CD1c-positive myeloid dendritic cell (primary cell): ENCODE data around the gene THEM5.

Experiments
- DNase-seq: peaks from one replicate; pipeline ENCODE4 v3.0.0-alpha.2; 2016; ENCODE audit errors: extremely low spot score

THEM5 gene

GRCh38 chr1:151819976-151820623, 33.4 kb downstream of the THEM5 start:
- no peak for DNase-seq

- no peak for DNase-seq
Measured at GRCh38 chr1:151819227-151819835, 34.2 kb downstream of the THEM5 start.

- peak; percentile 56 for DNase-seq
Measured at GRCh38 chr1:151817353-151817730, 36.2 kb downstream of the THEM5 start.

GRCh38 chr1:151816548-151817352, 36.8 kb downstream of the THEM5 start:
- no peak for DNase-seq

GRCh38 chr1:151815716-151816327, 37.7 kb downstream of the THEM5 start:
- no peak for DNase-seq

GRCh38 chr1:151814971-151815545, 38.5 kb downstream of the THEM5 start:
- no peak for DNase-seq

GRCh38 chr1:151814426-151814825, 39.1 kb downstream of the THEM5 start:
- DNase-seq: no peak

GRCh38 chr1:151813271-151813977, 40.1 kb downstream of the THEM5 start:
- DNase-seq: no peak

- no peak for DNase-seq
Measured at GRCh38 chr1:151811181-151811580, 42.3 kb downstream of the THEM5 start.

- DNase-seq: no peak
Measured at GRCh38 chr1:151809985-151810556, 43.4 kb downstream of the THEM5 start.

GRCh38 chr1:151809290-151809984, 44.1 kb downstream of the THEM5 start:
- peak; percentile 37 for DNase-seq

GRCh38 chr1:151807766-151808165, 45.7 kb downstream of the THEM5 start:
- DNase-seq: no peak

GRCh38 chr1:151807131-151807530, 46.4 kb downstream of the THEM5 start:
- DNase-seq: no peak

- no peak for DNase-seq
Measured at GRCh38 chr1:151806170-151806569, 47.3 kb downstream of the THEM5 start.

- no peak for DNase-seq
Measured at GRCh38 chr1:151805066-151805820, 48.3 kb downstream of the THEM5 start, which contains the start of gene LINGO4. TSS of gene LINGO4 (minus strand) at chr1:151805419. CDS start at chr1:151802704, 2,715 bp downstream.

GRCh38 chr1:151803915-151804314, 49.6 kb downstream of the THEM5 start:
- no peak for DNase-seq

- DNase-seq: no peak
Measured at GRCh38 chr1:151803164-151803563, 50.3 kb downstream of the THEM5 start.

- no peak for DNase-seq
Measured at GRCh38 chr1:151802372-151802771, 51.1 kb downstream of the THEM5 start.

- no peak for DNase-seq
Measured at GRCh38 chr1:151801846-151802245, 51.7 kb downstream of the THEM5 start.
